Hematopoietic multipotent progenitor cell treated with erythropoietin and hydrocortisone succinate and interleukin-3 and kit ligand, for 8 days (in vitro differentiated cells): Measurements from ENCODE around the gene GEN1.

Source experiments
- DNase-seq: peaks from one replicate; pipeline ENCODE4 v3.0.0-alpha.2; 2015

GEN1 gene

GRCh38 chr2:17830053-17831034 is 76.4 kb downstream of the GEN1 start:
- DNase-seq: peak; percentile 51

GRCh38 chr2:17835516-17835915 is 81.6 kb downstream of the GEN1 start:
- DNase-seq: no peak
